ENCODE results near the gene IL13. TPM values are rescaled to one million over a fixed set of nuclear protein-coding genes. Genes with fewer than 3 reads are reported as not detected.

Gene IL13
- total and polyA plus RNA-seq, 2 donors from 2014 or later, result not detected

- Histone ChIP-seq H3K27me3 (ENCODE audit: control insufficient read depth, insufficient read depth, low read length) (no peaks in the 10 kb centered on the region), H3K4me3 (ENCODE audit: low read length in 3 of 3) (no peak overlapping the region), H3K9ac (ENCODE audit: low read length in 3 of 3) (no peak overlapping the region), H3K9me3 (ENCODE audit: control insufficient read depth in 2 of 3, insufficient read depth in 1 of 3, low read length in 3 of 3) (no peaks in the 10 kb centered on the region), H3K36me3 (ENCODE audit: control insufficient read depth in 2 of 3, insufficient read depth in 3 of 3, low read length in 3 of 3) (no peaks in the 10 kb centered on the region), H3K4me1 (ENCODE audit: control insufficient read depth in 2 of 3, insufficient read depth in 2 of 3, low read depth in 1 of 3, low read length in 3 of 3) (no peaks in the 10 kb centered on the region), H3K27ac (ENCODE audit: low read depth in 2 of 2, low read length in 2 of 2) (no peak overlapping the region)
- intact Hi-C loops (cut with DNase I), result no loop called here
- TF ChIP-seq CTCF (IDR thresholded peaks at IDR 0.05; ENCODE audit: borderline replicate concordance, extremely low read depth, insufficient read depth), result no peak
- FAIRE-seq, result no peak
- DNase-seq, result no peak
These were observed 5.2 kb downstream of the IL13 start for GRCh38 chr5:132662925-132663770.

GRCh38 chr5:132663771-132664695 is 6.1 kb downstream of the IL13 start:
- no peaks in the 10 kb centered on the region for H3K36me3 ChIP-seq (ENCODE audit: control insufficient read depth in 2 of 3, insufficient read depth in 3 of 3, low read length in 3 of 3)
- H3K27me3 ChIP-seq (ENCODE audit: control insufficient read depth, insufficient read depth, low read length), result no peaks in the 10 kb centered on the region
- no peak for TF ChIP-seq CTCF (IDR thresholded peaks at IDR 0.05; ENCODE audit: borderline replicate concordance, extremely low read depth, insufficient read depth)
- FAIRE-seq (no peak), DNase-seq (no peak)
- no peak overlapping the region for H3K4me3 ChIP-seq (ENCODE audit: low read length in 3 of 3)
- no peak overlapping the region for H3K27ac ChIP-seq (ENCODE audit: low read depth in 2 of 2, low read length in 2 of 2)
- no peaks in the 10 kb centered on the region for H3K9me3 ChIP-seq (ENCODE audit: control insufficient read depth in 2 of 3, insufficient read depth in 1 of 3, low read length in 3 of 3)
- H3K9ac ChIP-seq (ENCODE audit: low read length in 3 of 3), result no peak overlapping the region
- intact Hi-C loops (cut with DNase I), result no loop called here
- H3K4me1 ChIP-seq (ENCODE audit: control insufficient read depth in 2 of 3, insufficient read depth in 2 of 3, low read depth in 1 of 3, low read length in 3 of 3), result no peaks in the 10 kb centered on the region

- no peak for FAIRE-seq
- Histone ChIP-seq H3K9ac (ENCODE audit: low read length in 3 of 3) (no peak overlapping the region), H3K4me1 (ENCODE audit: control insufficient read depth in 2 of 3, insufficient read depth in 2 of 3, low read depth in 1 of 3, low read length in 3 of 3) (no peaks in the 10 kb centered on the region), H3K36me3 (ENCODE audit: control insufficient read depth in 2 of 3, insufficient read depth in 3 of 3, low read length in 3 of 3) (no peaks in the 10 kb centered on the region), H3K27me3 (ENCODE audit: control insufficient read depth, insufficient read depth, low read length) (no peaks in the 10 kb centered on the region), H3K9me3 (ENCODE audit: control insufficient read depth in 2 of 3, insufficient read depth in 1 of 3, low read length in 3 of 3) (no peaks in the 10 kb centered on the region), H3K27ac (ENCODE audit: low read depth in 2 of 2, low read length in 2 of 2) (no peak overlapping the region), H3K4me3 (ENCODE audit: low read length in 3 of 3) (no peak overlapping the region)
- no peak for DNase-seq
- intact Hi-C loops (cut with DNase I), result no loop called here
- no peak for TF ChIP-seq CTCF (IDR thresholded peaks at IDR 0.05; ENCODE audit: borderline replicate concordance, extremely low read depth, insufficient read depth)
These were observed 6.8 kb downstream of the IL13 start for GRCh38 chr5:132664696-132665209.

Data from kidney (tissue), 14 donors.